ENCODE measurements around the gene SPATA7. TPM values are rescaled to one million over a fixed set of nuclear protein-coding genes. Genes with fewer than 3 reads are reported as not detected.
"Not testable (repeated sequence)": the region's sequence is repeated elsewhere in the genome, so short reads cannot be mapped to it uniquely, and the experiment has no call there.

SPATA7 gene
- total RNA-seq, 4 donors from 2014 or later = 7.9 to 23.0 (median 14.6) TPM

DNA sequence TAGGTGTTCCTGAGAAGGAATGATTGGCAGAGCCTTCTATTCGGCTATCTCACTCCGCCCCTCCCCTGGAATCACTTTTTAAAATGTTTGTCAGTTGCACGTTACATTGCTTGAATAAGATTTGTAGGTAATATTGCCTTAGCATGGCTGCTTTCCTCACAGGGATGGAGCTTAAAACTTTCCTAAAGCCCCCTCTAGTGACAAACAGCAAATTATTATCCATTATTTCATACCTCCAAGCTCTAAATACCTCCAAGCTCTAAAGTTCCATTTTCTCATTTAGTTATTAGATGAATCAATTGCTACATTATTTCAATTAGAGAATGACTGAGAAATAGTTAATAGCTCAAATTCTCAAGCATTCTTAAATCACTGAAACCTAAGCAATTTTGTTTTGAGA lies 5.1 kb upstream of the SPATA7 start:
- TF ChIP-seq, protein P1, sequence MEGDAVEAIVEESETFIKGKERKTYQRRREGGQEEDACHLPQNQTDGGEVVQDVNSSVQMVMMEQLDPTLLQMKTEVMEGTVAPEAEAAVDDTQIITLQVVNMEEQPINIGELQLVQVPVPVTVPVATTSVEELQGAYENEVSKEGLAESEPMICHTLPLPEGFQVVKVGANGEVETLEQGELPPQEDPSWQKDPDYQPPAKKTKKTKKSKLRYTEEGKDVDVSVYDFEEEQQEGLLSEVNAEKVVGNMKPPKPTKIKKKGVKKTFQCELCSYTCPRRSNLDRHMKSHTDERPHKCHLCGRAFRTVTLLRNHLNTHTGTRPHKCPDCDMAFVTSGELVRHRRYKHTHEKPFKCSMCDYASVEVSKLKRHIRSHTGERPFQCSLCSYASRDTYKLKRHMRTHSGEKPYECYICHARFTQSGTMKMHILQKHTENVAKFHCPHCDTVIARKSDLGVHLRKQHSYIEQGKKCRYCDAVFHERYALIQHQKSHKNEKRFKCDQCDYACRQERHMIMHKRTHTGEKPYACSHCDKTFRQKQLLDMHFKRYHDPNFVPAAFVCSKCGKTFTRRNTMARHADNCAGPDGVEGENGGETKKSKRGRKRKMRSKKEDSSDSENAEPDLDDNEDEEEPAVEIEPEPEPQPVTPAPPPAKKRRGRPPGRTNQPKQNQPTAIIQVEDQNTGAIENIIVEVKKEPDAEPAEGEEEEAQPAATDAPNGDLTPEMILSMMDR (IDR thresholded peaks at IDR 0.05) = no peak
- no peak for DNase-seq (ENCODE audit: low spot score)

DNA sequence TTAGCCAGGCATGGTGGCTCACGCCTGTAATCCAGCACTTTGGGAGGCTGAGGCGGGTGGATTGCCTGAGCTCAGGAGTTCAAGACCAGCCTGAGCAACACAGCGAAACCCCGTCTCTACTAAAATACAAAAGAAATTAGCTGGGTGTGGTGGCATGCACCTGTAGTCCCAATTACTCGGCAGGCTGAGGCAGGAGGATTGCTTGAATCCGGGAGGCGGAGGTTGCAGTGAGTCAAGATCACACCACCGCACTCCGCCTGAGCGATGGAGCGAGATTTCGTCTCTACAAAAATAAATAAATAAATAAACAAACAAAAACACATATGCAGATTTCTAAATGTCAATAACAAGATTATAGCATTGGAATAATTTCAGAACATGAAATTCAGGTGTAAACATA lies 3.8 kb upstream of the SPATA7 start:
- not testable (repeated sequence) for DNase-seq (ENCODE audit: low spot score); ATAC-seq (ENCODE audit: low FRiP score)

More for the DNA sequence above, 5.1 kb upstream of the SPATA7 start:
- ATAC-seq (ENCODE audit: low FRiP score) = no peak

DNA sequence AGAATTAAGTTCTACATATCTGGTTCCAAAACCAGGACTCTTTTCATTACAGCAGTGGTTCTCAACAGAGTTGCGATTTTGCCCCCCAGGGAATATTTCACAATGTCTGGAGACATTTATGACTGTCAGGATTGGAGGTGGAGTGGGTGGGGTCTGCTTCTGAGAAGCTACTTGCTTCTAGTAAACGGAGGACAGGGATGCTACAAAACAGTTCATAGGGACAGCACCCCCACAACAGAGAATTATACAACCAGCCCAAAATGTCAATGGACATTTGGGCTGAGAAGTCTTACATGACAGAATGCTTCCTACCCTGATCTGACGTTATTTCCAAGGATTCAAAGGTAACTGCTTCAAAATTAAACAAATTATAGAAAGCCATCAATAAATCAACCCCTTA lies 739 bp upstream of the SPATA7 start:
- no peak for DNase-seq (ENCODE audit: low spot score)
- TF ChIP-seq, protein P1 (IDR thresholded peaks at IDR 0.05) = no peak
- no peak for ATAC-seq (ENCODE audit: low FRiP score)

DNA sequence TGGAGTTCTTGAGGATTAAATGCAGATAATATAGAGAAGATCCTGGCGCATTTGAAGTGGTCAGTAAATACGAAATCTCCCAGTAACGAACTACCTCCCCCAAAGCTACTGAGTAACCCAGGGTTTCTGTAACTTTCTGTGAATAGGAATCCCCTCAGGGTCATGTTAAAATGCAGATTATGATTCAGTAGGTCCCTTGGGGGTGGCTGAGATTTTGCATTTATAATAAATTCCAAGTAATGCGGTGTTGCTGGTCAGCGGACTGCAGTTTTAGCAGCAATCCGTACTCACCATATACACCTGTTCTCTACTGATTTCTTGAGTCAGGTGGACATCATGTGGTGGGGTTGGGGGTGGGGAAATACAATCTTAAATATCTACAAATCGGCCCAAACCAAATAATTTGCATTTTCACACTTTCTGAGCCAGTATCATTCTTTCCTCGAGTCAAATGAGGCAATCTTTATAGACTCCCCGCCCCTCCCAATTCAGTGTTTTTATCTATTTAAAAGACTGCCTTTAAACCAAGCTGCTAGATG lies 868 bp downstream of the SPATA7 start:
- no peak for DNase-seq (ENCODE audit: low spot score)
- no peak for ATAC-seq (ENCODE audit: low FRiP score)
- TF ChIP-seq, protein P1 (IDR thresholded peaks at IDR 0.05) = no peak

DNA sequence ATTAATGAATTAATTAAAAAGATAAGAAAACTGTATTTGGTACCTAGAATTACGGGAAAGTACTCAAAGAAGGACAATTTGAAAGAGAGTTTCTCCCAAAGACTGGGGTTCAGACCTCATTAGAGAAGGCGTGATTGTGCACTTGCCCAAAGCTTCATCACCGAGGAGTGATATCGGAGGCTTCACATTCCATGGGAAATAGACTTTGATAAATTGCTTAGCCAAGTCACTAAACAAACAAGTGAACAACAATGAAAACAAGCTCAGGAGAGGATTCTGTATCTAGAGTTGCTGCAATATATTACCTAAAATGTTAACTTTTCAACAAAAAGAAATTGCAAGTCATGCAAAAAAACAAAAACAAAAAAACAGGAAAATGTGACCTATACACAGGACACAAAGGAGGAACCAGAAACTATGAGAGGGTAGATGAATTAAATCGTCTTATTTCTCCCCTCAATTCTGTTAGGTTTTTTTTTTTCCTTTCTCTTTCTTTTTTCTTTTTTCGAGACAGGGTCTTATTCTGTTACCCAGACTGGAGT lies 3.4 kb downstream of the SPATA7 start:
- DNase-seq (ENCODE audit: low spot score) = no peak
- no peak for ATAC-seq (ENCODE audit: low FRiP score)
- TF ChIP-seq, protein P1 (IDR thresholded peaks at IDR 0.05) = no peak

DNA sequence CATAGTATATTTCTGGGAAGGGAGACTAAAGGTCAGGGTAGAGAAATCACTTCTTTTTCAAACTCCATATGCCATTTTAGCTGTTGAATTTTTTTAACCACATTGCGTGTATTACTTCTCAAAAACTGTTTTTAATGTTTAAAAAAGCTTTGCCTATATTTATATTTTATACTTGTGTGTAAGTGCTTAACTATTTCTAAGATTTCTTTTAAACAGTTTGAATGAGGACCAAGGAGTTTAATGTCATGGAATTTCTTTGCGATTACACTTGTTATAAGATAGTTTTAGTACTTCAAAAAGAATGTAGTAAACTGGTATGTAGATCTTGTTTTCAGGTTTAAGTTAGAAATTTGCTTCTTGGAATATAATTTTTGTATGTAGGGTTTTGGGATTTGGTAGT lies 7.2 kb downstream of the SPATA7 start:
- DNase-seq (ENCODE audit: low spot score) = no peak
- TF ChIP-seq, protein P1 (IDR thresholded peaks at IDR 0.05) = no peak
- no peak for ATAC-seq (ENCODE audit: low FRiP score)

DNA sequence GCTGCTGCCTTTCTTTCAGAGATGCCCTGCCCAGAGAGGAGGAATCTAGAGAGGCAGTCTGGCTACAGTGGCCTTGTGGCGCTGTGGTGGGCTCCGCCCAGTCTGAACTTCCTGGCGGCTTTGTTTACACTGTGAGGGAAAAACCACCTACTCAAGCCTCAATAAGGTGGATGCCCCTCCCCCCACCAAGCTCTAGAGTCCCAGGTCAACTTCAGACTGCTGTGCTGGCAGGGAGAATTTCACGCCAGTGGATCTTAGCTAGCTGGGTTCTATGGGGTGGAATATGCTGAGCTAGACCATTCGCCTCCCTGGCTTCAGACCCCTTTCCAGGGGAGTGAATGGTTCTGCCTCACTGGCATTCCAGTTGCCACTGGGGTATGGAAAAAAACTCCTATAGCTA lies 25.6 kb downstream of the SPATA7 start:
- DNase-seq (ENCODE audit: low spot score) (no peak), ATAC-seq (ENCODE audit: low FRiP score) (no peak)
- TF ChIP-seq, protein P1 (IDR thresholded peaks at IDR 0.05) = no peak

Data from omental fat pad (tissue), 4 donors.